Mesenchymal stem cell (in vitro differentiated cells and primary cell): ENCODE data around the gene ADI1. TPM values are rescaled to one million over a fixed set of nuclear protein-coding genes. Genes with fewer than 3 reads are reported as not detected.

ENCODE experiments used
- DNase-seq: peaks from one replicate; pipeline ENCODE4 v3.0.0-alpha.2; 2013
- H2AFZ ChIP-seq: one replicate; pipeline ENCODE4 v1.6.1; 2013; ENCODE audit warnings: low read depth, mild to moderate bottlenecking, control low read depth, inconsistent platforms, low read length, moderate library complexity
- H2AK5ac ChIP-seq: 2 replicates; pipeline ENCODE4 v1.6.1; 2013; ENCODE audit warnings: low read length, moderate library complexity, mild to moderate bottlenecking, inconsistent platforms; ENCODE audit not compliant: severe bottlenecking
- H2BK120ac ChIP-seq: one replicate; pipeline ENCODE4 v1.6.1; 2013; ENCODE audit warnings: low read depth, mild to moderate bottlenecking, inconsistent platforms, low read length, moderate library complexity
- H2BK12ac ChIP-seq, 2 experiments: one replicate each; pipeline ENCODE4 v1.6.1; 2013; ENCODE audit warnings: inconsistent platforms in 2 of 2, low read length in 2 of 2, mild to moderate bottlenecking in 2 of 2, moderate library complexity in 2 of 2, control low read depth in 1 of 2
- H2BK15ac ChIP-seq: one replicate; pipeline ENCODE4 v1.6.1; 2013; ENCODE audit warnings: mild to moderate bottlenecking, low read depth, inconsistent platforms; ENCODE audit not compliant: poor library complexity, severe bottlenecking
- H2BK5ac ChIP-seq: 2 replicates; pipeline ENCODE4 v1.6.1; 2013; ENCODE audit warnings: low read depth, mild to moderate bottlenecking, low read length, control low read depth, inconsistent platforms; ENCODE audit not compliant: poor library complexity, severe bottlenecking
- H3K14ac ChIP-seq, 2 experiments: one replicate each; pipeline ENCODE4 v1.6.1; 2013; ENCODE audit warnings: inconsistent platforms in 2 of 2, low read length in 2 of 2, control low read depth in 1 of 2, mild to moderate bottlenecking in 1 of 2, moderate library complexity in 1 of 2
- H3K18ac ChIP-seq, 2 experiments: one replicate each; pipeline ENCODE4 v1.6.1; 2013; ENCODE audit warnings: inconsistent platforms in 2 of 2, low read length in 2 of 2, control low read depth in 1 of 2, low read depth in 1 of 2, mild to moderate bottlenecking in 1 of 2
- H3K23ac ChIP-seq, 2 experiments: one replicate each; pipeline ENCODE4 v1.6.1; 2013; ENCODE audit warnings: inconsistent platforms in 2 of 2, low read length in 2 of 2, mild to moderate bottlenecking in 2 of 2, moderate library complexity in 2 of 2, control low read depth in 1 of 2
- H3K27ac ChIP-seq: 2 replicates; pipeline ENCODE4 v1.5.1; 2013; ENCODE audit warnings: mild to moderate bottlenecking, moderate library complexity, low read length, control low read depth, inconsistent platforms; ENCODE audit not compliant: poor library complexity, severe bottlenecking
- H3K27me3 ChIP-seq, 2 experiments: 2 replicates each; pipeline versions ENCODE4 v1.6.1 to v1.7.0; 2013; ENCODE audit warnings: low read length in 2 of 2, mild to moderate bottlenecking in 2 of 2, moderate library complexity in 2 of 2, control low read depth in 1 of 2, inconsistent platforms in 1 of 2; ENCODE audit not compliant: control insufficient read depth in 1 of 2, insufficient read depth in 1 of 2
- H3K36me3 ChIP-seq, 2 experiments: 2 replicates each; pipeline versions ENCODE4 v1.6.1 to v1.7.0; 2013; ENCODE audit warnings: low read length in 2 of 2, control low read depth in 1 of 2, inconsistent platforms in 1 of 2, low read depth in 1 of 2, mild to moderate bottlenecking in 1 of 2; ENCODE audit not compliant: insufficient read depth in 2 of 2, control insufficient read depth in 1 of 2
- H3K4ac ChIP-seq, 2 experiments: one replicate each; pipeline ENCODE4 v1.6.1; 2013; ENCODE audit warnings: inconsistent platforms in 2 of 2, low read length in 2 of 2, mild to moderate bottlenecking in 2 of 2, moderate library complexity in 2 of 2, control low read depth in 1 of 2, low read depth in 1 of 2
- H3K4me1 ChIP-seq: 2 replicates; pipeline ENCODE4 v1.6.1; 2013; ENCODE audit warnings: low read depth, low read length, control low read depth; ENCODE audit not compliant: control insufficient read depth, insufficient read depth
- H3K4me2 ChIP-seq: 2 replicates; pipeline ENCODE4 v1.6.1; 2013; ENCODE audit warnings: low read length, mild to moderate bottlenecking, inconsistent platforms; ENCODE audit not compliant: poor library complexity, severe bottlenecking
- H3K4me3 ChIP-seq, 2 experiments: 2 replicates each; pipeline versions ENCODE4 v1.5.1 to v1.7.0; 2013; ENCODE audit warnings: low read length in 2 of 2, mild to moderate bottlenecking in 2 of 2, control low read depth in 1 of 2, low read depth in 1 of 2; ENCODE audit not compliant: insufficient read depth in 1 of 2
- H3K79me1 ChIP-seq: replicated peaks from 2 replicates; pipeline ENCODE4 v1.6.1; 2013; ENCODE audit warnings: mild to moderate bottlenecking, control low read depth, low read length, inconsistent platforms; ENCODE audit not compliant: poor library complexity, severe bottlenecking
- H3K9ac ChIP-seq: 2 replicates; pipeline ENCODE4 v1.7.0; 2013; ENCODE audit warnings: mild to moderate bottlenecking, low read length, moderate library complexity
- H3K9me3 ChIP-seq: 2 replicates; pipeline ENCODE4 v1.7.0; 2013; ENCODE audit warnings: mild to moderate bottlenecking, low read length; ENCODE audit not compliant: control insufficient read depth
- H4K8ac ChIP-seq: one replicate; pipeline ENCODE4 v1.6.1; 2013; ENCODE audit warnings: inconsistent platforms, mild to moderate bottlenecking, low read length, moderate library complexity
- H4K91ac ChIP-seq: one replicate; pipeline ENCODE4 v1.6.1; 2013; ENCODE audit warnings: mild to moderate bottlenecking, low read length, inconsistent platforms
- WGBS: methylation state at CpG from one replicate; pipeline ENCODE4 v1.1.7; 2013; ENCODE audit warnings: mixed read lengths; 5-methylcytosine and 5-hydroxymethylcytosine counted together
- polyA plus RNA-seq, 2 experiments: library from polyadenylated mRNA; stranded (reverse); fragments of 200-250 nt; gene quantifications; one replicate each; pipeline ENCODE4 v1.2.3, GENCODE V29; 2013

ADI1 gene
- polyA plus RNA-seq (2013, experiment 1 of 2) = 59.5 TPM
- 60.1 TPM for polyA plus RNA-seq (2013, experiment 2 of 2)

DNA sequence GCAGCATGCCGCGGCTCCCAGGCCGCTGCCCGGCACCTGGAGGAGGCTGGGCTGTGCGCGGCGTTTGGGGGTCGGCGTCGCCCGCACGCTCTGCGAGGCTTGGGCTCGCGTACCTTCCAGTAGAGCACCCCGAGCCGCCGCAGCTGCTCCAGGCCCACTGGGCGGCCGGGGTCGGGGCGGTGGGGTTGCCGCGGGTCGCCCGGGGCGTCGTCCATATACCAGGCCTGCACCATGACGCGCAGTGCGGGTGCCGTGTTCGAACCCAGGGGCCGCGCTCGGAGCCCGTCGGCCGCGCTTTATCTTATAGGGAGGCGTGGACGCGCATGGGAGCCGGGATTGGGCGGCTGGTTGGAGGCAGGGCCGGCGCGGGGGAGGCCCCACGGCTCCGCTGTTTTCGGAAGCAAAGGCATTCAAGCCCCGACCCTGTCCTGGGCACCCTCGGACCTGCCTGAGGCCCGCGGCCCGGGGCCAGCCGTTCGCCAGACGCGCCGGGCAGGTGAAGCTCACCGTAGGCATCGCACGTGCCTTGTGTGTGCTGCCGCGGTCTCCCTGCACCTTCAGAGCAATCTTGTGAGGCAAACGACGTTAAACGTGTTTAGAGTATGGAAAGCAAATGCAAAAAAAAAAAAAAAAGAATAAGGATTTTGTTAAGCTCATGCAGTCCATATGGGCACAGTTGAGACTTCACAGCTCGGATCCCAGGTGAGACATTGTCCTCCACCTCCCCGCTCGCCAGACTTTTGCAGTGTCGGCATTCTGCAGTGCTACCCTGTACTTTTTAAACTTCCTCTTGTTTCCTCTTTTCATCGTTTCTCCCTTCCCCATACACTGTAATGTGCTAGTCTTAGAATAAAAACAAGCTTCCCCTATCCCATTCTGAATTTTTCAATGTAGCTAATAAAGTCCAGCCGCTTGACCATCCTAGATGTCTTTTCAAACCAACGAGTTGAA is at the start of gene ADI1:
Gene ADI1 (minus strand): TSS at position 277 of the 951 bp plus-strand sequence. CDS start 44 bp downstream, at position 233.
- H2AK5ac ChIP-seq = no peak within 1 kb of the TSS
- peak within 1 kb of the TSS; percentile 95 to 98 for H3K18ac ChIP-seq

GRCh38 chr2:3566806-3567205 is 47.5 kb upstream of the ADI1 start:
- Histone ChIP-seq H3K18ac (no peak overlapping the region), H3K23ac (no peak overlapping the region), H3K36me3 (peaks cover 0 to 11% of the 10 kb centered on the region in 2 experiments), H3K27me3 (no peaks in the 10 kb centered on the region), H2AFZ (no peak overlapping the region), H2AK5ac (no peak overlapping the region), H3K9ac (no peak overlapping the region), H3K4me2 (no peak overlapping the region), H3K27ac (no peak overlapping the region), H2BK5ac (no peak overlapping the region), H3K4me1 (peaks cover 2% of the 10 kb centered on the region), H3K4me3 (no peak overlapping the region), H2BK120ac (no peak overlapping the region), H2BK12ac (no peak overlapping the region), H3K9me3 (no peaks in the 10 kb centered on the region), H3K14ac (no peak overlapping the region), H3K79me1 (no peaks in the 10 kb centered on the region), H4K91ac (no peak overlapping the region), H3K4ac (no peak overlapping the region), H2BK15ac (no peak overlapping the region), H4K8ac (no peak overlapping the region)
- WGBS = 98% methylated on average over 9 of the region's 9 CpGs
- no peak for DNase-seq

More for the DNA sequence above, at the start of gene ADI1:
- peak within 1 kb of the TSS; percentile 83 to 84 for H3K4ac ChIP-seq
- H3K9ac ChIP-seq = peak within 1 kb of the TSS; percentile 93
- H3K4me2 ChIP-seq = peak within 1 kb of the TSS; percentile 93
- H3K9me3 ChIP-seq = no peaks in the 10 kb centered on the region
- peak; percentile 79 for DNase-seq
- H3K36me3 ChIP-seq = peaks cover 0 to 12% of the 10 kb centered on the region in 2 experiments
- H4K91ac ChIP-seq = peak within 1 kb of the TSS; percentile 94
- H3K27me3 ChIP-seq = no peaks in the 10 kb centered on the region
- peaks cover 4% of the 10 kb centered on the region for H3K79me1 ChIP-seq
- peak within 1 kb of the TSS in 1 of 2 experiments; percentile 23 for H2BK12ac ChIP-seq
- peak within 1 kb of the TSS; percentile 95 for H3K27ac ChIP-seq
- peak within 1 kb of the TSS; percentile 98 for H2BK15ac ChIP-seq
- H3K23ac ChIP-seq = peak within 1 kb of the TSS in 1 of 2 experiments; percentile 32
- H2AFZ ChIP-seq = peak within 1 kb of the TSS; percentile 76
- H4K8ac ChIP-seq = peak within 1 kb of the TSS; percentile 97
- WGBS = 7% methylated on average over 67 of the region's 76 CpGs
- peak within 1 kb of the TSS; percentile 75 to 97 for H3K4me3 ChIP-seq
- H3K14ac ChIP-seq = peak within 1 kb of the TSS; percentile 83 to 96
- H2BK120ac ChIP-seq = peak within 1 kb of the TSS; percentile 91
- peak within 1 kb of the TSS; percentile 86 for H2BK5ac ChIP-seq
- H3K4me1 ChIP-seq = peaks cover 7% of the 10 kb centered on the region

GRCh38 chr2:3565117-3565516 is 45.8 kb upstream of the ADI1 start:
- H3K14ac ChIP-seq = no peak overlapping the region
- no peak overlapping the region for H3K9ac ChIP-seq
- H4K91ac ChIP-seq = no peak overlapping the region
- H3K9me3 ChIP-seq = no peaks in the 10 kb centered on the region
- no peak overlapping the region for H3K4me3 ChIP-seq
- no peak overlapping the region for H3K27ac ChIP-seq
- no peak for DNase-seq
- no peaks in the 10 kb centered on the region for H3K4me1 ChIP-seq
- H3K79me1 ChIP-seq = no peaks in the 10 kb centered on the region
- no peak overlapping the region for H3K23ac ChIP-seq
- no peak overlapping the region for H2BK120ac ChIP-seq
- no peak overlapping the region for H2BK5ac ChIP-seq
- H3K36me3 ChIP-seq = peaks cover 0 to 20% of the 10 kb centered on the region in 2 experiments
- no peak overlapping the region for H3K4me2 ChIP-seq
- H2BK12ac ChIP-seq = no peak overlapping the region
- no peak overlapping the region for H2BK15ac ChIP-seq
- no peak overlapping the region for H2AFZ ChIP-seq
- H3K4ac ChIP-seq = no peak overlapping the region
- H3K18ac ChIP-seq = no peak overlapping the region
- H4K8ac ChIP-seq = no peak overlapping the region
- no peaks in the 10 kb centered on the region for H3K27me3 ChIP-seq
- no peak overlapping the region for H2AK5ac ChIP-seq
- 82% methylated on average over 4 of the region's 6 CpGs for WGBS

- Histone ChIP-seq H4K91ac (no peak overlapping the region), H3K4me3 (no peak overlapping the region), H2BK5ac (no peak overlapping the region), H3K23ac (no peak overlapping the region), H3K4ac (no peak overlapping the region), H3K14ac (no peak overlapping the region), H3K27me3 (no peaks in the 10 kb centered on the region), H2AK5ac (no peak overlapping the region), H3K9me3 (no peaks in the 10 kb centered on the region), H2BK120ac (no peak overlapping the region), H2BK15ac (no peak overlapping the region), H4K8ac (no peak overlapping the region), H3K4me1 (peaks cover 2% of the 10 kb centered on the region), H3K4me2 (no peak overlapping the region), H2BK12ac (no peak overlapping the region), H3K18ac (no peak overlapping the region), H2AFZ (no peak overlapping the region), H3K79me1 (peaks cover 4% of the 10 kb centered on the region), H3K9ac (no peak overlapping the region), H3K27ac (no peak overlapping the region), H3K36me3 (peaks cover 0 to 20% of the 10 kb centered on the region in 2 experiments)
- WGBS = 97% methylated on average over 5 of the region's 5 CpGs
- no peak for DNase-seq
Observed at GRCh38 chr2:3563521-3563976, 44.2 kb upstream of the ADI1 start.
